GM19193 (cell line): Measurements from ENCODE around the gene SMC1A.

Source experiments
- POLR2A ChIP-seq: IDR thresholded peaks from 4 replicates; pipeline ENCODE4 v1.6.1; 2011; ENCODE audit not compliant: insufficient read depth, insufficient read length; ENCODE audit errors: extremely low read depth

Gene SMC1A

GRCh38 chrX:53374222-53374820 is 48.1 kb downstream of the SMC1A start:
- TF ChIP-seq POLR2A = no peak

- TF ChIP-seq POLR2A = no peak
Observed at GRCh38 chrX:53373307-53373706, 49.1 kb downstream of the SMC1A start.

GRCh38 chrX:53362449-53362848 is 60.0 kb downstream of the SMC1A start:
- no peak for TF ChIP-seq POLR2A

- no peak for TF ChIP-seq POLR2A
Observed at GRCh38 chrX:53357799-53358530, 64.5 kb downstream of the SMC1A start.

- TF ChIP-seq POLR2A = no peak
Observed at GRCh38 chrX:53356186-53356585, 66.3 kb downstream of the SMC1A start.

- no peak for TF ChIP-seq POLR2A
Observed at GRCh38 chrX:53354669-53355068, 67.8 kb downstream of the SMC1A start.

GRCh38 chrX:53347948-53348347 is 74.5 kb downstream of the SMC1A start:
- TF ChIP-seq POLR2A = no peak

- TF ChIP-seq POLR2A = no peak
Observed at GRCh38 chrX:53340852-53341645, 81.4 kb downstream of the SMC1A start.

GRCh38 chrX:53337101-53337500 is 85.4 kb downstream of the SMC1A start:
- no peak for TF ChIP-seq POLR2A

GRCh38 chrX:53333853-53334252 is 88.6 kb downstream of the SMC1A start:
- no peak for TF ChIP-seq POLR2A

- no peak for TF ChIP-seq POLR2A
Observed at GRCh38 chrX:53332204-53332603, 90.2 kb downstream of the SMC1A start.

- TF ChIP-seq POLR2A = no peak
Observed at GRCh38 chrX:53330331-53330730, 92.1 kb downstream of the SMC1A start.

GRCh38 chrX:53324803-53325202 is 97.7 kb downstream of the SMC1A start:
- TF ChIP-seq POLR2A = no peak
